Hepatic stellate cell (primary cell): ENCODE data around the gene BCAS3.
"Not testable (repeated sequence)": the region's sequence is repeated elsewhere in the genome, so short reads cannot be mapped to it uniquely, and the experiment has no call there.

Experiments
- DNase-seq: peaks from one replicate; pipeline ENCODE4 v3.0.0; 2011; ENCODE audit warnings: low spot score

BCAS3 gene

DNA sequence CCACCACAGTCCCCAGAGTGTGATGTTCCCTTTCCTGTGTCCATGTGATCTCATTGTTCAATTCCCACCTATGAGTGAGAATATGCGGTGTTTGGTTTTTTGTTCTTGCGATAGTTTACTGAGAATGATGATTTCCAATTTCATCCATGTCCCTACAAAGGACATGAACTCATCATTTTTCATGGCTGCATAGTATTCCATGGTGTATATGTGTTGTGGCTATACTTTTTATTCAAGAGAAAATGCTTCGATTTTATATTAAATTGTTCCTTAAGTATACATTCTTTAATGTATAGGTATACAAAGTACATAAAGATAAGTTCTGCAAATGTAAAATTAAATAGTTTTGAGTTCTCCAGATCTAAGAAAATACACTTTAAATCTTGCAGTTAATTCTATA lies 328.3 kb downstream of the BCAS3 start:
- not testable (repeated sequence) for DNase-seq

DNA sequence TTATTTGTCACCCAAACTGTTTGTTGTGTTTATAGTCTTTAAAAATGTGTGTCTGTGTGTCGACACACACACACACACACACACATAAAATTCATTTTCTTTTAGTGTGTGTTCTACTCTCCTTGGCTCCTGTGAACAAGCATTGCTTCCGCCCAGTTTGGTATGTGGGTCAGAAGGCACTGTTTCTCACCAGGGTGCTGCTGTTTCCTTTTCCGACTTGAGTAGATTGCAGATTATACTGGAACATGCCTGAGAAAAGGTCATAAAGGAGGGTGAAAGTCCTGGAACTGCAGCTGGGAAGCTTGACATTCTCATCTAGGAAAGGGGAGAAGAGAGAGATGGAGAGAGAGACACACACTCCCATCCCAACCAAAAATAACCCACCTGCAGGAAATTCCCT lies 330.3 kb downstream of the BCAS3 start:
- no peak for DNase-seq

DNA sequence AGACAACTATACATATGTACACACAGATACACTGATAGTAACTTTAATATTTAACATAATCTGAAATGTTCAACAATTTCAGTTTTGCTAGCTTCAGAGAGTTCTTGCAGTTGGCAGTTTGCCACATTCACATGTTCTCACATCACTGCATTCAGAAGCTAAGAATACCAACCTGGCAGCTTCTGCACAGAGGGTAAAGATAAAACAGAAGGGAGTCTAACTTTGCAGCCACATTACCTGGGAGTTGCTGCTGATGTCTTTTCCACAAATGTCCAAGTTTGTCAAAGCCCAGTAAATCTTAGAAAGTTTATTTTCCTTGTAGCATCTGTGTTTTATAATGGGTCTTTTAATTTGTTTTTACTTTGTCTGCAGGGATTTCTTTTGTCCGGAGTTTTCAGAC lies 332.0 kb downstream of the BCAS3 start:
- DNase-seq = no peak

DNA sequence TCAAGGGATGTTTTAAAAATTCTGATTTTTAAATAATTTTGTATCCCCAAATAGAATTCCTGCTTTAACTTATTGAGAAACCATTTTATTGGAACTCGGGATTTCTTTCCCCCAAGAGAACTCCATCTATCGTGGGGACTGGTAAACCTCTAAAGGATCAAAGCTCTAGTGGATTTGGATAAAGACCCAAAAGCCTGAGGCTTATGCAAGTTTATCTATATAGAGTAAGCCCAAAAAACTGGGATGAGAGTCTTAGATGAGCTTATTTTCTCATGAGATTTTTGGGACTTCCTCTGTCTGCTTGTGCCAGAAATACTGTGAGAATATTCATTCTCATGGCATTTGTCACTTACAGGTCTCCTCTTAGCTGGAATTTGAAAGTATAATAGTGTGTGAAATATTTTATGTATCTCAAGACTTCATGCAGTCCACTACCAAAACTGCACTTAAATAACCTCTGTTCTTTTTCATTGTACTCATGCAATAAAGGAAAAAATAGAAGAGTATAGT lies 333.1 kb downstream of the BCAS3 start:
- DNase-seq = no peak

DNA sequence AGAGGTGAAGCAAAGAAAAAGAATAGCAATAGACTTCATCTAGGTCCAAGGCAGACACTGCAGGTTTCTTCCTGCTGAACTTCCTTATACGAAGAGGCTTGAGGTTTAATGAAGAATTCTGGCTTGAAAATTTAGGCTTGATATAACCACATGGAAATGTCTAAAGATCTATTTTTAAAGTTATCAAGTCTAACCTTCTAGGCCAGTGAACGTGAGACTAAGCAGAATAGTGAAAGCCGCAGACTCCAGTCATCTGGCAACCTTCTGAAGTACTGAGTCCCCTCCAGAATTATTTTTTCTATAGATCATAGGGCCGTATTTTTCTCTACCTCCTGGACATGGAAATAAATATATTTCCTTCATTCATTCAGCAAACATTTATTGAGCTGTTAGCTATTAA lies 333.6 kb downstream of the BCAS3 start:
- DNase-seq = no peak

DNA sequence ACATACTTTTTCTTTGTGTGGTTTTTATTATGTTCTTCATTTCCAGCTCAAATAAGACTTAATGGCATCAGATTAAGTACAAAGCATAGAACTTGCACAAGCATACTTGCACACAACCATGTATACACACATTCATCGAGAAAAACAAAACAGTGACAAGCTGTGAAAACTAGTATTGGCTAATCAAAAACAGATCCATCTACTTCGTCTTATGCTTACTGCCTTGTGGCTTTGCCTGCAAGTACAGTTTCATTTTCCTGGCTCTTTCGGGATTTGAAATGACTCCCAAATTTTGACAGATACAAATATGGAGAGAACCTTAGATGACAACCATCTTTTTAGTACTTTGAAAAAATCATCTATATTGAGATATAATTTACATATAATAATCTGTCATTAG lies 338.3 kb downstream of the BCAS3 start:
- no peak for DNase-seq

DNA sequence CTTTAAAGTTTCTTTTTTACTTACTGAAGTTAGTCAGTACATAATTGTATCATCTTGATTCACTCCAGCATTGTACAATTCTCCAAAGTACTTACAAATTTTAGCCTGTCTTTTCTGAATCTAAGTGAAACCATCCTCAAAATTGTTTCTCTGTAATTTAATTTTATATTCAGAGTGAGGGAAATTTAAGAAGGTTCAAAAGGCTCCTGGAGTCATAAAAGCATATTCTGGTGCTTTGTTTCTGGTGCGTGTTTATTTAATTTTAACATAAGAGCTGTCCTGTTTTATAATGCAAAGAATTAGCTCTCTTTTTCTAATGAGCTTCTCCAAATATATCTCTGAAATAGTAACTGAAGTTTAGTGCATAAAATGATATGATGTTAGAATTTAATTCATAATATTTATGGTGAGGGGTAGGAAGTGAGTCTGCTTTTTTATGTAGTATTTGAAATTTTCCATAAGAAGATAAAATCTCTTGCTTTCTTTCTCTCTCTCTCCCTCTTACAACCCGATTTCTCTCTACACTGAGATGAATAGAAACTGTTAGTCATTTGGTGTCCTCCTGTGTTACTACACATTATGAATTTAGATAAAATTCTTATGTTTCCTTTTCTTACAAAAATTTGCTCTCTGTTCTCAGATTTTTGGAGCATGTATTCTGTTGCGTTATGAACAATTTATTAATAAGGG lies 339.8 kb downstream of the BCAS3 start:
- DNase-seq = no peak

DNA sequence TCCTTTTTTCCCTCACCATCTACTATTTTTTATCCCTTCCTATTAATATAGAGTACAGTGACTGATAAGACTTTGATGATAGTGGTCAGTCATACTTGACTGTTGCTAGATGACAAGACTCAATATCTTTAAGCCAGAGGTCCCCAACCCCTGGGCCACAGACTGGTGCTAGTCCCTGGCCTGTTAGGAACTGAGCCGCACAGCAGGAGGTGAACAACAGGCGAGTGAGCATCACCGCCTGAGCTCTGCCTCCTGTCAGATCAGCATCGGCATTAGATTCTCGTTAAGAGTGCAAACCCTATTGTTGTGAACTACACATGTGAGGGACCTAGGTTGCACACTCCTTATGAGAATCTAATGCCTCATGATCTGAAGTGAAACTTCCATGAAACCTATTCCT lies 341.3 kb downstream of the BCAS3 start:
- DNase-seq = no peak

DNA sequence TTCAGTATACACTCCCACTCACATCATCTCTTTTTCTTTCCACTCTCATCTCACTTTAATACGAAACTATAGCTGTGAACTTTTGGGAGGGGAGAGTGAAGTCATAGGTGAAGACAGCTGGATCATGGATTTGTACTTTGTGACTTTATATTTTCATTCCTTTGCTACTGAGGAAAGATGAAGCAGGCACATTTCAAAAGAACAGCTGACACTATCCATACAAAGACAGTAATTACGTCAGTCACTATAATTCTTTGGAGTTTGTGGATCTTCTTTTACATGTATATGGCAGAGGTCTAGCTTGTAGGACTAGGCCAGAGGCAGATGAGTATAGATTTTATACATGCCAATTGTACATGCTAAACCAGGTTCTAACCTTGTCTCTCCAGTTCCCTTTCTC lies 346.3 kb downstream of the BCAS3 start:
- no peak for DNase-seq

DNA sequence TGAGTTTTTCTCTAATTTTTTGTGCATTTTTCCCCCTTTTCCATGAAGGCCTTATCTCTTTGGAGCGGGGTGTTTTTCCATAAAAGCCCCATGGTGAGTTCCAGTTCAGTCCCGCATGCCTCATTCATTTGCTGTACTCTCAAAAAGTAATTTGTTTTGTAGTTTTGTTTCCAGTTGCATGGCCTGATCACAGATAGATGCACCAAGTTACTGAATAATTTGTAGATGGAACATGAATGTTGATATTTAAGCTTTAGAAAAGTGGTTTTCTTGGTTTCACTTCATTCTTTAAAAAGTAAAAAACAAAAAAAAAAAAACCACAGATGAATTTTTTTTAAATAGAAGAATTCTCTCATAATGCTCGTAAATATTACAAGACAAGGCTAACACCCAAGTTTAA lies 349.2 kb downstream of the BCAS3 start:
- no peak for DNase-seq

DNA sequence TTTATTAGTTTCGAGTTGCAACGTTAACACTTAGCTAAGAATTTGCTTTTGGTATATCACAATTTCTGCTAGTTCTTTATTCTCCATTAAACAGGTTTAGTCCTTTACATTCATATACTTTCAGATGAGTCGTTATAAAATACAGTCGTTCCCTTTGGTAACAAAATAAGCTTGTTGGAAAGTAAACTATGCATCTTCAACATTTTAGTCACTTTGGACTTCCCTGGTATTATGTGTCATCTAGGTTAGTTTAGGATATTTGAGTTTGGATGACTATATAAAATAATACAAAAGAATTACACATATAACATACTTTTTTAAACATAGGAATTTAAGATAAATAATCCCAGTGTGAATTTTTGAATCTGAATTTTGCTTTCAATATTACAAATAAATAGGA lies 351.5 kb downstream of the BCAS3 start:
- DNase-seq = no peak

DNA sequence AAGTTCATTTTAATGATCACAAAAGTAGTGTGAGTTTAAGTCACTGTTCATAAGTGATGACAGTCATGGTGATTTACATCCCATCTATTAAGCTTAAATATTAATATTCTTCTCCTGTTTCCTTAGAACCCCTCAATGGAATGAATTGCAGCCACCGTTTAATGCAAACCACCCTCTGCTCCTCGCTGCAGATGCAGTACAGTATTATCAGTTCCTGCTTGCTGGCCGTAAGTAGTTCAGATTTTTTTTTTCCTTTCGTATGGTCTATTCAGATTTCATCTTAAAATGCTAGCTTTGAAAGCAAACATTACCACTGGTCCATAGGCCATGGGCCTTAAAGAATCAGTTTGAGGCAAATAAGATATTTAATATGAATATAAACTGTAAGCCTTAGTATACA lies 363.0 kb downstream of the BCAS3 start:
- no peak for DNase-seq

DNA sequence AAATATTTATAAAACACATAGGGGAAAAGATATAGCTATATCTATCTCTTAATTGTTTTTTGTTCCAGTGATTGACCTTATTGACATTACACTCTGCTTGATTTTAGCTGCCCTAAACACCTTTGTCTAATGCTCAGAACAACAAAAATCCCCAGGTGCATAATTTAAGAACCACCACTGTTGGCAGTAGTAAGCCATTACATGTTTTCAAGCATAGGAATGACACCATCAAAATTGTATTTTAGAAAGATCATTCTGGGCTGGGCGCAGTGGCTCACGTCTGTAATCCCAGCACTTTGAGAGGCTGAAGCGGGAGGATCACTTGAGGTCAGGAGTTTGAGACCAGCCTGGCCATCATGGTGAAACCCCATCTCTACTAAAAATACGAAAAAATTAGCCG lies 364.7 kb downstream of the BCAS3 start:
- DNase-seq = not testable (repeated sequence)

DNA sequence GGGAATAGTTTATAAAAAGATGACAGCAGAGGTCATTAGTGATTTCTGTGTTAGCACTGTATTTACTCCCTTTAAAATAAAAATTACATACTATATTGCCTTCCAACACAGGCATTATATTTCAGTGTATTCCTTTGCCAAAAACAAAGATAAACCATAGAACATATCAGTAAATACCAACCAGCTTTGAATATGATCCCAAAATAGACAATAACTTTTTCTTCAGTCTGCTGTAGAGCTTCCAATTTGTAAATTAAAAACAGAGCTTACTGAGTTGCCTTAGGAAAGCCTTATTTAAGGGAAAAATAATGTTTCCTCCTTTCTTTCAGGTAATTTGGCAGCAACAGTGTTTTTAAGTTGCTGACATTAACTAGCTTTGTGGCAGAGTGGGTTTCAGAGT lies 369.9 kb downstream of the BCAS3 start:
- no peak for DNase-seq

DNA sequence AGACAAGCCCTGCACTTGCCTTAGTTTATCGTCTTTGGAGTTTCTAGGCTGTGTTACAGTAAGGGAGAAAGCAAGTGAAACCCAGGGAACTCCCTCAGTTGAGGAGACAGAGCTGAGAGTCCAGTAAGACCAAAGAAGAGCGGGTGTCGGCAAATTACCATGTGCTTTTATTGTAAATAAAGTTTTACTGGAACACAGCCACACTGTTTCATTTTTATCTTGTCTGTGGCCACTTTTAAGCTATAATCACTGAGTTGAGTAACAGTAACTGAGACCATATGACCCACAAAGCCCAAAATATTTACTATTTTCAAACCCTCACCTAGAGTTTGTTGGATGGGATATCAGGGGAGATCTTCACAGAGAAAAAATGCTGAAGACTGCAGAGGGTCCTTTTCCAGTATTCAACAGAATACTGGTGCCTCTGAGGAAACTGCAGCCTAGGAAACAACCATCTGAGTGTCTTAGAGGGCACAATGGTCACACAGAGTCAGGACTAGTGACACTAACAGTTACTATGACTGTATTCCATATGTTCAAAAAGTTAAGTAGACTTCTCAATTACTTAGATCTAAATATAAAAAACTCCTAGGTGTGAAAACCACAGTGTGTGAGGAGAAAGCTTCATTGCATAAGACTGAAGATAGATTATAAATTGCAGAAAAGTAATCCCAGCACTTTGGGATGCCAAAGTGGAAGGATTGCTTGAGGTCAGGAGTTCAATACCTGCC lies 370.9 kb downstream of the BCAS3 start:
- DNase-seq = no peak

DNA sequence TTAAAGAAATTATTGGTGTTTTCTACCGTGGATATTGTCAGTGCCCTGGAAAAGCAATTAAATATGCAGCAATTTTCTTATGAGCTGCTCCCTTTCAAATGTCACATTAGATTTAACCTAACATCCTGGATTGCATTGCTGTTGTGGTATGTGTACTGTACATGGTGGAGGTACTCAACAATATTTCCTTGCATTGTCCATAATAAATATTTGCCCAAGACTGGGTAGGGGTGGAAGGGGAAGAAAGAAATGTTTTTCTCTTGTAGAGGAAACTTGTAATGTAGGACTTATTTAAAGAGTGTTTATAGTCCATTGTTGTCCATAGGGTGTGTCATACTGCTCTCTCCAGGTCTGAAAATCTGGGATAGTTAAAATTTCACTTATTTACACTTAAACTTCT lies 375.8 kb downstream of the BCAS3 start:
- no peak for DNase-seq

DNA sequence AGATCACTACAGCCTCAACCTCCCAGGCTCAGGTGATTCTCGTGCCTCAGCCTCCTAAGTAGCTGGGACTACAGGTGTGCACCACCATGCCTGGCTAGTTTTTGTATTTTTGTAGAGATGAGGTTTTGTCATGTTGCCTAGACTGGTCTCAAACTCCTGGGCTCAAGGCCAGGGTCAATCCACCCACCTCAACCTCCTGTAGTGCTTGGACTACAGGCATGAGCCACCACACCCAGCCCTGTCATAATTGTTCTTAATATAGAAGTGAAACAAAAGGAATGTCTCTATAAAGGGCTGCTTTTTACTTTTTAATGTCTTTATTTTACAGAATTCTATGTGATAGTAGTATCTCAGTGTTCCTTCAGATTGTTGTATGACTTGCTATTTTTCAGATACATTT lies 376.8 kb downstream of the BCAS3 start:
- no peak for DNase-seq

DNA sequence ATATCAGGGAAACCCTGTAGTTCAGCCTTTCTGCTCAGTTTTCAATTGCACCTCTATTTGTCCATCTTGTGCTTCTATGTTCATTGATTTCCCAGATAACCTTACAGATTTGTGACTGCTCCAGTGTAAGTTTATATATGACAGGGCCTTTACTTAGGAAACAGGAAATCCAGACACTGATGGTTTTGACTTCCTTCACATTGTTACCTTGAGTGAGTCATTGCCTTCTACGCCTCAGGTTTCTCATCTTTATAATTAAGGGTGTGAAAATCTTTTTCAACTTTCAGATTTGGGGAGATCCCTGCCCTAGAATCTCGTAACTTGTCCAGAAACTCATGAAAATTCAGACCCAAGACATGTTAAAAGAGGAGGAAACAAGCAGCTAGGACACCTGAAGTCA lies 379.6 kb downstream of the BCAS3 start:
- DNase-seq = no peak

DNA sequence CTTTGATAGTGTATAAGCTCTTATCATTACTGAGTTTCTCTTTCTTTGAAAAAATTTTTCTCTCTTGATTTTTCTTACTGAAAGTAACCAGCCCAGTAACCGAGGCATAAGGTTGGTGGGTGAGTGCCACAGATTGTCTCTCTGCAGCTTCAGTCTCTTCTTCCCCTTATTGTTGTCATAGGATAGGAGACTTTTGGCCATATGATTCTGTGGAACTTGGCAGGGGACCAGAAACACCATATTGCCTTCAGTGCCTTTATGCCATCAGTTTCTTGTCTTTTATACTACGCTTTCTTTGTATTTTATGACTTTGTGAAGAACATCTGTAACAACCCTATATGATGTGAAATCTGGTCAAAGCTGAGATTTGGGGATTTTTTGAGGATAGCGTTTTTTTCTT lies 380.4 kb downstream of the BCAS3 start:
- no peak for DNase-seq

DNA sequence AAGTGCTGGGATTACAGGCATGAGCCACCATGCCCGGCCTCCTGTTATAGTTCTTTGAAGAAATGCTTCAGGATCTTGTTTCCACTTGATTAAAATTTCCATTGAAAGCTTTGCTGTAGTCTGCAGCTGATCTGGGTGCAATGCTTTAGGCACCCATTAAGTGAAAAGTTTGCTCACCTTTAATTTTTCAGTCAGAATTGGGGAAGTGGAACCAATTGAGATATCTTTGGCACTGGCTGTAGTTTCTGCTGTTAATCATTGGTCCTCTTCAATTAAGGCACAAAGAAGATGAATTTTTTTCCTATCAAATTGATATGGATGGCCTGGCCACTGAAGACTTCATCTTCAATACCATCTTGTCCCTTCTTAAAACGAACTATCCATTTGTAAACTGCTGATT lies 385.9 kb downstream of the BCAS3 start:
- DNase-seq = no peak

DNA sequence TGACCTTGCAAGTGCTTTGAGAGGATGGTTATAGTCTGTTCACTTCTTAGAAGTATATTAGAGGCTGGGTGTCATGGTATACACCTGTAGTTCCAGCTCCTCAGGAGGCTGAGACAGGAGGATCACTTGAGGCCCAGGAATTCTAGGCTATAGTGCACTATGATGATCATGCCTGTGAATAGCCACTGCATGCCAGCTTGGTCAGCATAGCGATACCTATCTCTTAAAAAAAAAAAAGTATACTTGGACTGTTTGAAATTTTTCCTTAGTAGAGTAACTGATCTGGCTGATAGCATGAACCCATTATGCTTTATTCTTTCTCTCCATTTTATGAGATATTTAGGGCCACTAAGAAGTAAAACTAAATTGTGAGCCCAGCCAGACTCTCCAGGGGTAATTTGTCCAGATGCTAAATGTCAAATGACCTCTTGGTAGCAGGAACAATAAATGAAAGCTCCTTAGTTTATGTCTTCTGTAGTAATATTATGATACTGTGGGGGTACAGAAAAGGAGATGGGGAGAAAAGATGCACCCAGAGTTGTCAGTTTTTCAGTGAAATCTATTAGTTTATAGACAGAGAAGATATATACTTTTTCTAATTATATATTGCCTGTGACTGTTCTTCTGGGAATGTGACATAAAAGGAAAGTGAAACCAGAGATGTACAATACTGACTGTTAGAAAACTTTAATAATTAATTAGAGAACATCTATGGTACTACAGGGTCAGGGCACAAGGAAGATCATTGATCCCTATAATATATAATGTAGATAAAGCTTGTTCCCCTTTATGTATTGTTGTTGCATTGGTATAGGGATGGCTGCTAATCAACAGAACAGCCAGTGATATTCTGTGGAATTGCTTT lies 386.7 kb downstream of the BCAS3 start:
- DNase-seq = no peak

DNA sequence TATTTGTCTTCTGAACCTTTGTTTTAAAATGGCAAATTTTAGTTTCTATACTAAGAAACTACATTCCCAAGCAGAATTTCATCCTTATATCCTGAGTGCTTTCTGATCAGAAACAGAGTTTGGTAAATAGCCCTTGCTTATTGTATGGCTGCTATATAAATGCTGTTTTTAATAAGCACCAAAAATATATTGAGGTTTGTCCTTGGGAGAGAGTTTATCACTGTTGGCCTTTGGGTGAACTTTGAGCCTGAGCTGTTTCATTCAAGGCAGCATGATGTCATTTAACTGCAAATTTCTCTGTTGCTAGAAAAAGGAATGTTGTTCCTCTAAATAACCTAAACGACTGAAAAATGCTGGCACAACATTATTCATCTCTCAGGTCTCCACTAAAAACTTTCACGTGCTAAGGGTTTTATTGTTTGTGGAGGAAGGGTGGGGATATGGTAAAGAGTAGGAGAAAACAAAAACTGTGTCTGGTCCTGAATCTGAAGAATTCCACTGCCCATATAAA lies 387.7 kb downstream of the BCAS3 start:
- DNase-seq = peak; percentile 30

DNA sequence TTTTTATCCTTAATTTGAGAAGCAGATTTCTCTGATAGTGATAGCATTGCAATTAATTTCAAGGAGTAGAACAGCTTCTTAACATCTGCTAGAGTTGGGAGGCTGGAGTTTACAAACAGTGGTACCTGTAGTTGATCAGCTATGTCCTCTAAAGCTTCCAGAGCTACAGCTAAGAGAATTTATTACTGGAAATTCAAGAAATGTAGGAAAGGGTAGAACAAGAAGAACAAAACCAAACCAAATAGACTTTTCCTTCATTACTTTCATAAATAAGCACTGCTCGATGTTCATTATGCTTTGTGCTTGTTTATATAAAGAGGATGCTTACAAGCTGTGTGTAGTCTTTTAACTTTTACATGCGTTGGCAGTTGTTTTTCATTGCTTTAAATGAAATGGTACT lies 388.4 kb downstream of the BCAS3 start:
- DNase-seq = no peak
